Effector memory CD8-positive, alpha-beta T cell (primary cell): Measurements from ENCODE around the gene HS6ST3.
"Not testable (repeated sequence)": the region's sequence is repeated elsewhere in the genome, so short reads cannot be mapped to it uniquely, and the experiment has no call there.

Experiments
- ATAC-seq: fragments of 150-1000 bp; cut with Tn5 transposase; replicated peaks from 2 replicates; pipeline ENCODE4 v1.10.0; 2021; ENCODE audit warnings: mild to moderate bottlenecking, moderate library complexity
- DNase-seq, 3 experiments: peaks; one replicate each; pipeline ENCODE4 v3.0.0; 2021
- H3K27ac Mint-ChIP-seq, 2 donors: one replicate each; pipeline ENCODE4 v1.8.0; 2022; ENCODE audit warnings: mild to moderate bottlenecking in 2 of 2, mixed read lengths in 2 of 2, moderate library complexity in 2 of 2
- H3K27me3 Mint-ChIP-seq, 2 donors: one replicate each; pipeline ENCODE4 v1.8.0; 2022; ENCODE audit warnings: mixed read lengths in 2 of 2
- H3K36me3 Mint-ChIP-seq: one replicate; pipeline ENCODE4 v1.8.0; 2022; ENCODE audit warnings: mild to moderate bottlenecking, moderate library complexity, mixed read lengths; ENCODE audit not compliant: insufficient read depth
- H3K4me1 Mint-ChIP-seq, 2 donors: one replicate each; pipeline ENCODE4 v1.8.0; 2022; ENCODE audit warnings: low read depth in 2 of 2, mixed read lengths in 2 of 2
- H3K4me3 Mint-ChIP-seq, 2 donors: one replicate each; pipeline ENCODE4 v1.8.0; 2022; ENCODE audit warnings: mild to moderate bottlenecking in 2 of 2, mixed read lengths in 2 of 2, moderate library complexity in 2 of 2
- H3K9me3 Mint-ChIP-seq, 2 donors: one replicate each; pipeline ENCODE4 v1.8.0; 2022; ENCODE audit warnings: mixed read lengths in 2 of 2

HS6ST3 gene

GRCh38 chr13:96109125-96109524, 19.2 kb downstream of the HS6ST3 start:
- no peaks in the 10 kb centered on the region for H3K36me3 Mint-ChIP-seq
- no peak overlapping the region for H3K4me3 Mint-ChIP-seq
- no peaks in the 10 kb centered on the region for H3K4me1 Mint-ChIP-seq
- H3K9me3 Mint-ChIP-seq: peaks cover 26 to 31% of the 10 kb centered on the region in 2 donors
- H3K27me3 Mint-ChIP-seq: no peaks in the 10 kb centered on the region
- H3K27ac Mint-ChIP-seq: no peak overlapping the region
- no peak for DNase-seq
- ATAC-seq: no peak

- H3K27ac Mint-ChIP-seq: no peak overlapping the region
- peaks cover 14 to 17% of the 10 kb centered on the region in 2 donors for H3K9me3 Mint-ChIP-seq
- H3K36me3 Mint-ChIP-seq: no peaks in the 10 kb centered on the region
- H3K4me1 Mint-ChIP-seq: no peaks in the 10 kb centered on the region
- no peak overlapping the region for H3K4me3 Mint-ChIP-seq
- H3K27me3 Mint-ChIP-seq: no peaks in the 10 kb centered on the region
- no peak for ATAC-seq
- DNase-seq: no peak
Observed at GRCh38 chr13:96112936-96113335, 23.0 kb downstream of the HS6ST3 start.

- H3K9me3 Mint-ChIP-seq, ATAC-seq, H3K4me1 Mint-ChIP-seq: not testable (repeated sequence)
Observed at GRCh38 chr13:96115368-96115767, 25.5 kb downstream of the HS6ST3 start.

GRCh38 chr13:96119921-96120320, 30.0 kb downstream of the HS6ST3 start:
- no peak for DNase-seq
- H3K4me1 Mint-ChIP-seq: no peaks in the 10 kb centered on the region
- H3K27me3 Mint-ChIP-seq: no peaks in the 10 kb centered on the region
- no peaks in the 10 kb centered on the region for H3K9me3 Mint-ChIP-seq
- H3K4me3 Mint-ChIP-seq: no peak overlapping the region
- no peaks in the 10 kb centered on the region for H3K36me3 Mint-ChIP-seq
- no peak for ATAC-seq
- H3K27ac Mint-ChIP-seq: no peak overlapping the region

More at GRCh38 chr13:96115368-96115767, 25.5 kb downstream of the HS6ST3 start:
- not testable (repeated sequence) for H3K27ac Mint-ChIP-seq, H3K36me3 Mint-ChIP-seq, H3K4me3 Mint-ChIP-seq, H3K27me3 Mint-ChIP-seq, DNase-seq

- Mint-ChIP-seq H3K4me1 (no peaks in the 10 kb centered on the region), H3K36me3 (no peaks in the 10 kb centered on the region), H3K9me3 (peaks cover 10 to 14% of the 10 kb centered on the region in 2 donors), H3K27me3 (no peaks in the 10 kb centered on the region), H3K27ac (no peak overlapping the region), H3K4me3 (no peak overlapping the region)
- DNase-seq (no peak), ATAC-seq (no peak)
Observed at GRCh38 chr13:96130818-96131340, 41.0 kb downstream of the HS6ST3 start.

- Mint-ChIP-seq H3K27ac (no peak overlapping the region), H3K36me3 (no peaks in the 10 kb centered on the region), H3K4me3 (no peak overlapping the region), H3K9me3 (peaks cover 0 to 8% of the 10 kb centered on the region in 2 donors), H3K4me1 (no peaks in the 10 kb centered on the region), H3K27me3 (no peaks in the 10 kb centered on the region)
- ATAC-seq (no peak), DNase-seq (no peak)
Observed at GRCh38 chr13:96141032-96141431, 51.1 kb downstream of the HS6ST3 start.

- H3K4me3 Mint-ChIP-seq: no peak overlapping the region
- ATAC-seq (no peak), DNase-seq (no peak)
- H3K4me1 Mint-ChIP-seq: no peaks in the 10 kb centered on the region
- no peaks in the 10 kb centered on the region for H3K27me3 Mint-ChIP-seq
- no peak overlapping the region for H3K27ac Mint-ChIP-seq
- H3K9me3 Mint-ChIP-seq: peaks cover 7 to 9% of the 10 kb centered on the region in 2 donors
- no peaks in the 10 kb centered on the region for H3K36me3 Mint-ChIP-seq
Observed at GRCh38 chr13:96159725-96160124, 69.8 kb downstream of the HS6ST3 start.

- DNase-seq (no peak), ATAC-seq (no peak)
- Mint-ChIP-seq H3K27me3 (no peaks in the 10 kb centered on the region), H3K4me3 (no peak overlapping the region), H3K9me3 (peaks cover 7 to 14% of the 10 kb centered on the region in 2 donors), H3K36me3 (no peaks in the 10 kb centered on the region), H3K27ac (no peak overlapping the region), H3K4me1 (no peaks in the 10 kb centered on the region)
Observed at GRCh38 chr13:96161141-96161540, 71.2 kb downstream of the HS6ST3 start.

- Mint-ChIP-seq H3K4me3 (no peak overlapping the region), H3K27me3 (no peaks in the 10 kb centered on the region), H3K27ac (no peak overlapping the region), H3K9me3 (peaks cover 6 to 7% of the 10 kb centered on the region in 2 donors), H3K36me3 (peaks cover 4% of the 10 kb centered on the region), H3K4me1 (no peaks in the 10 kb centered on the region)
- no peak for DNase-seq
- ATAC-seq: no peak
Observed at GRCh38 chr13:96165840-96166239, 75.9 kb downstream of the HS6ST3 start.

- Mint-ChIP-seq H3K36me3 (no peaks in the 10 kb centered on the region), H3K27me3 (no peaks in the 10 kb centered on the region), H3K27ac (no peak overlapping the region), H3K9me3 (peaks cover 3 to 6% of the 10 kb centered on the region in 2 donors), H3K4me1 (no peaks in the 10 kb centered on the region), H3K4me3 (no peak overlapping the region)
- DNase-seq: no peak
- ATAC-seq: no peak
Observed at GRCh38 chr13:96172066-96172465, 82.2 kb downstream of the HS6ST3 start.

- Mint-ChIP-seq H3K27ac (no peak overlapping the region), H3K9me3 (peaks cover 0 to 8% of the 10 kb centered on the region in 2 donors), H3K4me1 (no peaks in the 10 kb centered on the region), H3K27me3 (no peaks in the 10 kb centered on the region), H3K36me3 (no peaks in the 10 kb centered on the region), H3K4me3 (no peak overlapping the region)
- DNase-seq (no peak), ATAC-seq (no peak)
Observed at GRCh38 chr13:96178759-96179158, 88.9 kb downstream of the HS6ST3 start.

GRCh38 chr13:96179309-96179708, 89.4 kb downstream of the HS6ST3 start:
- Mint-ChIP-seq H3K27ac (no peak overlapping the region), H3K4me3 (no peak overlapping the region)

GRCh38 chr13:96181911-96182310, 92.0 kb downstream of the HS6ST3 start:
- no peak overlapping the region for H3K4me3 Mint-ChIP-seq
- no peak for ATAC-seq
- no peak for DNase-seq
- H3K9me3 Mint-ChIP-seq: peaks cover 0 to 11% of the 10 kb centered on the region in 2 donors
- no peaks in the 10 kb centered on the region for H3K36me3 Mint-ChIP-seq
- H3K4me1 Mint-ChIP-seq: no peaks in the 10 kb centered on the region
- no peak overlapping the region for H3K27ac Mint-ChIP-seq
- H3K27me3 Mint-ChIP-seq: no peaks in the 10 kb centered on the region

More at GRCh38 chr13:96179309-96179708, 89.4 kb downstream of the HS6ST3 start:
- Mint-ChIP-seq H3K9me3 (peaks cover 0 to 8% of the 10 kb centered on the region in 2 donors), H3K27me3 (no peaks in the 10 kb centered on the region), H3K36me3 (no peaks in the 10 kb centered on the region), H3K4me1 (no peaks in the 10 kb centered on the region)
- no peak for ATAC-seq
- DNase-seq: no peak

- Mint-ChIP-seq H3K4me1 (no peaks in the 10 kb centered on the region), H3K36me3 (no peaks in the 10 kb centered on the region)
Observed at GRCh38 chr13:96185818-96186217, 95.9 kb downstream of the HS6ST3 start.

GRCh38 chr13:96191367-96191766, 101.5 kb downstream of the HS6ST3 start:
- Mint-ChIP-seq H3K27ac (no peak overlapping the region), H3K4me3 (no peak overlapping the region), H3K4me1 (no peaks in the 10 kb centered on the region), H3K36me3 (no peaks in the 10 kb centered on the region), H3K27me3 (no peaks in the 10 kb centered on the region), H3K9me3 (peaks cover 6 to 9% of the 10 kb centered on the region in 2 donors)
- DNase-seq (no peak), ATAC-seq (no peak)

More at GRCh38 chr13:96185818-96186217, 95.9 kb downstream of the HS6ST3 start:
- H3K9me3 Mint-ChIP-seq: peaks cover 0 to 8% of the 10 kb centered on the region in 2 donors
- DNase-seq (no peak), ATAC-seq (no peak)
- H3K4me3 Mint-ChIP-seq: no peak overlapping the region
- no peaks in the 10 kb centered on the region for H3K27me3 Mint-ChIP-seq
- no peak overlapping the region for H3K27ac Mint-ChIP-seq
